Stimulated activated CD8-positive, alpha-beta memory T cell treated with anti-CD3 and anti-CD28 coated beads, Interleukin-7, amount 100 ng/mL, for 24 hours (primary cell): ENCODE results near the gene FLNB.
"Not testable (repeated sequence)": the region's sequence is repeated elsewhere in the genome, so short reads cannot be mapped to it uniquely, and the experiment has no call there.

Experiments used
- DNase-seq: peaks from one replicate; pipeline ENCODE4 v3.0.0-alpha.2; 2020; ENCODE audit warnings: low read depth

FLNB gene

DNA sequence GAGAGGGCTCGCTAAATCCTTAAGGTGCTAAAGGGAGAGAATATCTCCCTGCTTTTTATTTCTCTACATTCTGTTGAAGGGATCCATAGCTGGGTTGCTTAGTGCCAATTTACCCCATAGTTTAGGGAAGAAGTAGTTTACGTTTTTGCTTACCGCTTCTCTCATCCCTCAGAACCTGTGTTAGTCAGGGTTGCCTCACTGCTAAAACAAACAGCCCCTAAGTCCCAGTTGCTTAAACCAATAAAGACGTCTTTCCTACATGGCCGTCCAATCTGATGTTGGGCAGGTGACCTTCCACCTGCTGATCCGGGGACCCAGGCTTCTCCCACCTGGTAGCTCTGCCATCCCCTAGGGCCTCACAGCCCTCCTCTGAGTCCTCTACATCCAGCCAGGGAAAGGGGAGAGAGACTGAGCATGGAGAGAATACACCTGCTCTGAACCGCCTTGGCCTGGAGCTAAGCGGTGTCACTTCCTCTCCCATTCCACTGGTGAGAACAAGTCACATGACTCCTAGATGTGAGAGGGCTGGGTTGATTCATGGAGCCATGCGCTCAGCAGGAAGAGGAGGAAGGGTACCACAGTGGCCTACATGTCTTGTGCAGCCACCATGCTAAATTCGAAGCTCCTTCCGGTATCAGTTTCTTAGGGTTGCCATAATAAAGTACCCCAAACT lies 176.2 kb downstream of the FLNB start:
- DNase-seq = no peak

DNA sequence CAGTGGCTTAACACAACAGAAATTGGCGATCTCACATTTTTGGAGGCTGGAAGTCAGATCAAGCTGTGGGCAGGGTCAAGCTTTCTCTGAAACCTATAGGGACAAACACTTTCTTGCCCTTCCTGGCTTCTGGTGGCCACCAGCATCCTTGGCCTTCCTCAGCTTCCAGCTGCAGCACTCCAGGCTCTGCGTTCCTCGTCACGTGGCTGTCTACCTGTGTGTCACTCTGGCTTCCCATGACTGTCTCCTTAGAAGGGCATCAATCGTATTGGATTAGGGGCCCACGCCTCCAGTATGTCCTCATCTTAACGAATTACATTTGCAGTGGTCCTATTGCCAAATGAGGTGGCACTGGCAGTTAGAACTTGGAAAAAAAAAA lies 176.7 kb downstream of the FLNB start:
- no peak for DNase-seq

DNA sequence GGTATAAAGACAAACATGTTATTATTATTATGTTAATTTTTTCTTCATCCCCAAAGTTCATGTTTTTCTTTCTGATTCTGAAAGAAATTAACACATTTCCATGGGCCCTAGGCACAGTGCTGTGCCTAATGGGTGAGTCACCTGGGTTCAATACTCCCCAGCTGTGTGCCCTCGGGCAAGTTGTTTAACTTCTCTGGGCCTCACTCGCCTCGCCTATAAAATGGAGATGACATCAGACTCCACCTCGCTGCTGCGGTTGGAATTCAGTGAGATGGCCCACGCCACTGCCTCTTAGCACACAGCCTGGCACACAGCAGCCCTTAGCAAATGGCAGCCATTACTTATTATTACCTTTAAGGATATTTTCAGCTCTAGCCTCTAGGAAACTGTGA lies 179.9 kb downstream of the FLNB start:
- DNase-seq = no peak

DNA sequence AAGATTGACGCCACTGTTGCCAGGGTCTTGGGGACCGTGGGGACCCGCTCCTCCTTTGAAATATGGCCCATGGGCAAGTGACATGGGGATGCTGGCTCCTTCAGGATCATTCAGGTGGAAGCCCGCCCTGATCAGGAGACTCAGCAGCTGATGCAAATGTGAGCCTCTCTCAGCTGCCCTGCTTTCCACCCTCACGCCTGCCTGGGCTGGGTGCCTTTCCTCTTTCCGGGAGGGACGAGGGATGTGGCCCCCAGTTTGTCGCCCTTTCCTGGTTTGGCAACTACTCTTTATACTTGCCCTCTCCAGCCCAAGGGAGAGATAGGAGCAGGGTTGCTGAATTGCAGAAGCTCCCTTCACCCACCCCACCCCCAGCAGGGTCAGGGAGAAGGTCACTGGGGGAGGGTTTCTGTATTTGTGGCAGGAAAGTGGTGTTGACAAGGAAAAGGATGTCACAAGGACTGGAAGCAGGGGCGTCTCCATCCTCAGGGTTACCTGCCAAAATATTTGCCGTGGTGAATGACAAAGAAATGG lies 180.8 kb downstream of the FLNB start:
- DNase-seq = no peak

GRCh38 chr3:58189691-58190090 lies 181.5 kb downstream of the FLNB start:
- DNase-seq = no peak

GRCh38 chr3:58190291-58190690 lies 182.1 kb downstream of the FLNB start:
- no peak for DNase-seq

DNA sequence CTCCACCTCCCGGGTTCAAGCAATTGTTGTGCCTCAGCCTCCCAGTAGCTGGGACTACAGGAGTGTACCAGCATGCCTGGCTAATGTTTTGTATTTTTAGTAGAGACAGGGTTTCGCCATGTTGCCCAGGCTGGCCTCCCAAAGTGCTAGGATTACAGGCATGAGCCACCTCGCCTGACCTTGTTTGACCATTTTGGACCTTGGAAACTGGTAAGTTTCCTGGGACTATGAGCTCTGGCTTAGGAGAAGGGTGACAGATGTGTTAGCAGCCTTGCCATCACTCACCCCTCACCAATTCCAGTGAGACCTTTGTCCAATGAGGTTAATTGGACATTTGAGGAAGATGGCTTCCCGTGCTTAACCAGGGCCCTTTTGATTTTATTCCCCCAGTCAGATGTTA lies 182.7 kb downstream of the FLNB start:
- DNase-seq = no peak

DNA sequence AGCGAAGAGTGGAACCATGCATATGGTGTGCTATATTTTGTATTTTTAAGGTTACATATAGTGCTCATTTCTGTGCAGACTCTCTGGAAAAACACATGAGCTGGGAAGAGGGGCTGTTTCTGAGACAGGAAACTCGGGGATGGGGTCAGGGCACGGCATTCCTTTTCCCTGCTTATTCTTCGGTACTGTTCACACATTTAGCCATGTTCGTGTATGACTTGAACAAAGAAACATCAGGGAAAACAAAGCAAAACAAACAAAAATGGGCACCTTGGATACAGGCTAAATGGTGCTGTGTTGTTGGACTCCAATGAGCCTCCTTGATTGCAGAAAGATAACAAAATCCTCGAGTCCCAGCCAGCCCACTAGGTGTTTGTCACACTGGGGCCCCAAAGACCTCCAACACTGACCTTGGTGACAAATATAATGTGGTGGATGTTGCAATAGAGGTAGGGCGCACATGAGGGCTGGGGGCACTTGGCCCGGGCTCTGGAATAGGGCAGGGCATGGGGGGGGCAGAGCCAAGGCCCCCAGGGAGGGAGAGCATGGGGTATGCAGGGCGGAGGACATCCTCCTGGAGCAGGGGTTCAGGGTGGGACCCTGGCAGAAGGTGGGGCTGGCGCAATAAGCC lies 183.3 kb downstream of the FLNB start:
- DNase-seq = no peak

DNA sequence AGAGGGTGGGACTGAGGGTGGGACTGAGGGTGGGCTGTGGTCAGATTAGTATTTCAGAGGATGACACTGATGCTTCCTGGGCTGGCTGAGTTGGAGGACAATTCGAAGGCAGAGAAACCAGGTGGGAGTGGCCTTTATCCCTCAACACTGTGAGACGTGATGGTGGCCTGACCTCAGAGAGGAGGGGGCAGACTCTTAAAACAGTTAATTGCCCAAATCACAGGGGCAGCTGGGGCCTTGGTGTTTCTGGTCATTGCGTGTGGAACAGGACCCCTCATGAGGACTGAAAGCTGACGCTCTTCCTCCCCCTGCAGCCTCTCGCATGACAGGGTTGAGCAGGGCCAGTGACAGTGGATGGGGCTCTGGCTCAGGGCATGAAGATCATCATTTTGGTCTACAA lies 183.8 kb downstream of the FLNB start:
- DNase-seq = no peak

DNA sequence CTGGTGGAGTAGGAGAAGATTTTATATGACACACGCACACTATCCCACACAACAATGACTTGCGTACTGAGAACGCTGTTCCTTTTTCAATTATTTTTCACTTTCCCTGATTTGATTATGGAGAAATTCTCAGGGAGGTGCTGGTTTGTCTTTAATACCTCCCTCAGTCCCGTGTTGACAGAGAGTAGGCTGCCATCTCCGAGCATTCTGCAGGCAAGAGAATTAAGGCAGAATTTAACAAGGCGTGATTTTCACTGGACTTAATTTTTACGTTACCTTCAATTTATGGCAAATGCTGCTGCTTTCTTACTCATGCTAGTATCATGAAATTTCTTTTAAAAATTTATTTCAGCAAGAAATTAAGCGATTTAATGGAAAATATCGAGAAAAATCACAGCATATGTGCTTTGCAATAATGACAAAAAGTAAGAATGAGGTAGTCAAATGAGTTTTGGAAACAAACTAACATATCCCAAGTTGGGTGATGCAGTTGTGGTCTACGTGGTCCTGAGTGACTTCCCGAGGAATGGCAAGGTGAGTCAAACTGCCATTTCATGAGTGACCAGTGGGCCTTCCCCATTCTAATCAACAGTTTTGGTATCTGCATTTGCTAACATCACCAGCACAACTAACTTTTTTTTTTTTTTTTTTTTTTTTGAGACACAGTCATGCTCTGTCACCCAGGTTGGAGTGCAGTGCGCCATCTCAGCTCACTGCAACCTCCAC lies 185.6 kb downstream of the FLNB start:
- DNase-seq = no peak

DNA sequence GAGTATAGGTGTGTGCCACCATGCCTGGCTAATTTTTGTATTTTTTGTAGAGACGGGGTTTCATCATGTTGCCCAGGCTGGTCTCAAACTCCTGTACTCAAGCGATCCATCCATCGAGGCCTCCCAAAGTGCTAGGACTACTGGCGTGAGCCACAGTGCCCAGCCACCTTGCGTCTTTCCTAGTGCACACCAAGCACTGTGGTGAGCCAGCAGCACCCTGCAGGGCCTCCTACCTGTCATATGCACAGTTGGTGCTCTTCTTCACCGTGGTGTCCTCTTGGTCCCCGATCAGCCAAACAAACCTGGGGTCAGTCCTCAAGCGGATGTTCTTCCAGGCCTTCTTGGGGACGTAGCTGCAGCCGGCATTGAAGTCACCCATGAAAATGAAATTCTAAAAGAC lies 189.4 kb downstream of the FLNB start:
- DNase-seq = no peak

DNA sequence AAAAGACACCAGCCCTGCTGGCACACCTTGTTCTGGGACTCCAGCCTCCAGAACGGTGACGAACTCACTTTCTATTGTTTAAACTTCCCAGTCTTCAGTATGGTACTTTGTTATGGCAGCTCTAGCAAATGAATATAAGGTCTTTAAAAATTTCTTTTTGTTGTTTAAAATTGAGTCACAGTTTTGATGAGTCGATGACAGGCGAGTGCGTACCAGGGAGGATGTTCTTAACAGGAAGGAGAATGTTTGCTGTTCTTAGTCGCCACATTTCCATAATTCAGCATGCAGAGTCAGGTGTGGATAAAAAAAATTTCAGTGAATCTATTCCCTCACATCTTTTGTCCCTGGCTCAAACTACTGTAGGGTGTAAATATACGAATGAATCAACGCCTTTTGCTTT lies 190.1 kb downstream of the FLNB start:
- no peak for DNase-seq

- no peak for DNase-seq
These were observed 190.6 kb downstream of the FLNB start for GRCh38 chr3:58198804-58199203.

DNA sequence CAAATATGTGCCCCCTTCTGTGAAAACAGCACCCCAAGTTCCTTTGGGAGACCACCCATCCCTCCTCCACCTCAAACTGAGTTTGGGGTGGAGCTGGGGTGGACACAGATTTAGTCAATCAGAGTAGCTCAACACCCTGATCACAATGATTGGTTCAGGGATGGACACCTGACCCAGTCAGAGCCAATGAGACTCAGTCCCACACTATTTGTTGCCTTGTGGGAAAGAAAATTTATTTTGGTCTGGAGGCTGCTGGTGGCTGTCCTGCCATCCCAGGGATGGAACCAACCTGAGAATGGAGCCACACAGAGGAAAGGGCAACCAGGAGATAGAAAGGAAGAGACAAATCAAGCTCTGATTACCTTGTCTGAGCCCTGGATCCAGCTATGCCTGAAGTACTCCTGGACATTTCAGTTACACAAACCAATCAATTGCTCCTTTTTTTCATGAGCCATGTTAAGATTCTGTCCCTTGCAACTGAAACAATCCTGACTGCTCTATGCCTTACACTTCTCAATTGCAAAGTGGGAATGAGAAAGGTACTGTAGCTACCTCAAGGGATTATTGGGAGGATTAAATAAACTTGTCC lies 192.0 kb downstream of the FLNB start:
- no peak for DNase-seq

GRCh38 chr3:58200846-58201355 lies 192.7 kb downstream of the FLNB start:
- no peak for DNase-seq

GRCh38 chr3:58201451-58201850 lies 193.2 kb downstream of the FLNB start:
- not testable (repeated sequence) for DNase-seq

- DNase-seq = no peak
These were observed 194.7 kb downstream of the FLNB start for GRCh38 chr3:58202917-58203360.

DNA sequence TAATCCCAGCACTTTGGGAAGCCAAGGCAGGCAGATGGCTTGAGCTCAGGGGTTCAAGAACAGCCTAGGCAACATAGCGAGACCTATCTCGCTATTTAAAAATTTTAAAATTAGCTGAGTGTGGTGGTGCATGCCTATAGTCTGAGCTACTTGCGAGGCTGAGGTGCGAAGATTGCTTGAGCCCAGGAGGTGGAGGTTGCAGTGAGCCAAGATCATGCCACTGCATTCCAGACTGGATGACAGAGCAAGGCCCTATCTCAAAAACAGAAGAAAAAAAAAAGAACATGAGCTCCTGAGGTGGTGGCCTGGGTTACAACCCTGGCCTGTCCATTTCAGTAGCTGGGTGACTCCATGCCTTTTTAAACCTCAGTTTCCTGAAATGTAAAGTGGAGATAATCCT lies 195.3 kb downstream of the FLNB start:
- no peak for DNase-seq

- DNase-seq = no peak
These were observed 196.5 kb downstream of the FLNB start for GRCh38 chr3:58204720-58205119.

DNA sequence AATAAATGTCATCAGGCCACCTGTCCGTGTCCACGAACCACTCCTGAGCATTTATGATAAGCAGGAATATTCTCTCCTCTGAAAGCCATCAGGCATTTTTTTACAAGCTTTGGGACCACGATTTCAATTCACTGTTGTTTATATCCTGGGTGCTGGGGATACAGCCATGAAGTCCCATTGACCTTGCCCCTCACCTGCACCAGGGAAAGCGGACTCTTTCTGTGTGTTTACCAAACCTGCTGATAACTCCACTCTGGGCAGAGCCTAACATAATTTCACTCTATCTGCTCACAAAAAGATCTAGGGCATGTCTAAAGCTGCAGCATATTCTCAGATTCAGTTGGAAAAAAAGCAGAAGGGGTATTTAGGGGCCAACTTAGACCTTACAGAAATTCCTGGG lies 197.8 kb downstream of the FLNB start:
- DNase-seq = no peak

DNA sequence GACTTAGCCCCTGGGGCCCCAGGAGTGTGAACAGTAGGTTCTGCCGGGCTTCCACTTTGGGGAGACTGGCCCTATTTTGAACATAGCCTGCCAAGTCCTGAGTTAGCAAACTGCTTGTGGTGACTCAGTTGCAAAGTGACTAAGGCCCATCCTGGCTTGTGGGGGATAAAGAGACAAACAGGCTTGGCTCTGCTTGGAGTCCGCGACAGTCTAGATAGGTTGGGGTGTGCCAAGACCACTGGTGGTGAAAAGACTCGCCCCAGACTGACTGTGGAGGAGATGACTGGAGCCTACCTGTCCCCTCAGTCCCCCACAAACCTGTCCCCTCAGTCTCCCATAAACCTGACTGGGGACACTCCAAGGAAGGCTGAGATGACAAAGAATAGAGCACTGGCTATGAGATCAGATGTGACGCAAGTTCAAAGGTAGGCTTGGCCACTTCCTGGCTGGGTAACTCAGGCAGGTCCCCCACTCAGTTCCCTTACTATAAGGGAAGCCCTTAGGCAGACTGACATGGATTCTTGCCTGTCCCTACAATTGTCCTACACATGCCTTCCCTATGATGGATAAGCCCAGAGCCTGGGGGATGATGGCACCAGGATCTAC lies 198.3 kb downstream of the FLNB start:
- DNase-seq = no peak

DNA sequence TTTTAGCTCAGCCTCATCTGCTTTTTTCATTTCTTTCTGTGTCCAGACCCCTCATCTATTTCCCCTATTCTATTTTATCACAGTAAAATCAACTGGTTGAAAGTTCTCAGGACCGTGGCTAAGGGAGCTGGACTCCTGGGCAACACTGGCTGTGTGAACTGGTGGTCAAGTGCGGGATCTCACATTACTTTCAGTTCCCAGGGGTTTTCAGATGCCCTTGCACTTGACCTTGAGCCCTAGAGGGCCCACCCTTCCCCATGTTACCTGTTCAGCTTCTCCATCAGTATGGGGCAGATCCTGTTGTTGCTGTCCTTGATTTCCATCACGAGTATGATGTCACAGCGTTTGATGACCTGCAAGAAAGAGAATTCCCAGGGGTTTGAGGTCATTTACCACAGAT lies 199.7 kb downstream of the FLNB start:
- DNase-seq = no peak
